GM10266 (cell line): ENCODE data around the gene GGTLC1.

Experiments
- DNase-seq: peaks from one replicate; pipeline ENCODE4 v3.0.0; 2012; ENCODE audit errors: extremely low spot score
- CTCF ChIP-seq: IDR thresholded peaks from 2 replicates; pipeline ENCODE4 v1.5.1; 2012; ENCODE audit warnings: mild to moderate bottlenecking, low read depth; ENCODE audit not compliant: control insufficient read depth, insufficient read depth; ENCODE audit errors: missing control alignments

The GGTLC1 gene

GRCh38 chr20:24018796-24019195, 30.2 kb upstream of the GGTLC1 start:
- DNase-seq: no peak
- TF ChIP-seq CTCF: no peak

- TF ChIP-seq CTCF: no peak
- DNase-seq: no peak
These were observed 28.8 kb upstream of the GGTLC1 start for GRCh38 chr20:24017458-24017755.

- TF ChIP-seq CTCF: no peak
- DNase-seq: no peak
These were observed 28.3 kb upstream of the GGTLC1 start for GRCh38 chr20:24016607-24017457.

- DNase-seq: no peak
- no peak for TF ChIP-seq CTCF
These were observed 25.4 kb upstream of the GGTLC1 start for GRCh38 chr20:24013953-24014352.

- no peak for TF ChIP-seq CTCF
- no peak for DNase-seq
These were observed 22.7 kb upstream of the GGTLC1 start for GRCh38 chr20:24011282-24011681.

- TF ChIP-seq CTCF: no peak
- DNase-seq: no peak
These were observed 19.2 kb upstream of the GGTLC1 start for GRCh38 chr20:24007758-24008157.

GRCh38 chr20:24007073-24007595, 18.6 kb upstream of the GGTLC1 start:
- no peak for TF ChIP-seq CTCF
- no peak for DNase-seq
